DMS114 treated with DMSO at 0.1 percent for 48 hours (cell line): ENCODE results near the gene IQSEC1.

Experiments used
- DNase-seq: peaks from one replicate; lab custom pipeline; 2025; ENCODE audit not compliant: unreplicated experiment; lab: John Stamatoyannopoulos, UW

Gene IQSEC1

DNA sequence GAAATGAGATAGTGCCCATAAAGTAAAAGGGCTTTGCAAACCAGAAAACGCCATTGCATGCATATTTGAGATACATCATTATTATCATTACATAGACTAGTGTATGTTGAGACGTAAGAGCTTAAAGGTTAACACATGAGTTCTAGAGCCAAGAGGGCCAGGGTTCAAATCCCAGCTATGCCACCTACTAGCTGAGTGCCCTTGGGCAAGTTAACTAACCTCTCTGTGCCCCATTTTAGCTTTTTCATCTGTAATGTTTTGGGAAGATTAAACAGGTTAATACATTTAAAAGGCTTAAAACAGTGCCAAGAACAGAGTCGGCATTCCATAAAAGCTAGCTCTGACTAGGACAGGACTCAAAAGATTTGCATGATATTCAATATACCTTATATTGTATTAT lies 22.8 kb downstream of the IQSEC1 start:
- no peak for DNase-seq

DNA sequence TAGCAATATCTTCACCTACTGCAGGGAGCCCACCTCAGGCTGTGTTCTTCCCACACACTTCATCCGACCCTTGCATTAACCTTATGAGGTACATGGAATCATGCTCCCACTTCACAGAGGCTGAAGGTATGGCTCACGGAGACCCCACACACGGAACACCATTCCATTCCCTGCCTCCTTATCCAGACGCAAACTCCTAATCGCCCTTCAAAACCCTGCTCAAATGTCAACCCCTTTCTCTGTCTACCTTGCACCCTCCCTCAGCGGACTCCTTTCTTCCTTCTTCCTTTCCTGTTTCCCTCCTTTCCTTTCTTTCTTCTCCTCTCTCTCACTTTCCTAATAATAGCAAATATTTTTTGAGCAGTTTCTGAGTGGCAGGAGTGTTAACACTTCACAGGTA lies 23.8 kb downstream of the IQSEC1 start:
- no peak for DNase-seq

DNA sequence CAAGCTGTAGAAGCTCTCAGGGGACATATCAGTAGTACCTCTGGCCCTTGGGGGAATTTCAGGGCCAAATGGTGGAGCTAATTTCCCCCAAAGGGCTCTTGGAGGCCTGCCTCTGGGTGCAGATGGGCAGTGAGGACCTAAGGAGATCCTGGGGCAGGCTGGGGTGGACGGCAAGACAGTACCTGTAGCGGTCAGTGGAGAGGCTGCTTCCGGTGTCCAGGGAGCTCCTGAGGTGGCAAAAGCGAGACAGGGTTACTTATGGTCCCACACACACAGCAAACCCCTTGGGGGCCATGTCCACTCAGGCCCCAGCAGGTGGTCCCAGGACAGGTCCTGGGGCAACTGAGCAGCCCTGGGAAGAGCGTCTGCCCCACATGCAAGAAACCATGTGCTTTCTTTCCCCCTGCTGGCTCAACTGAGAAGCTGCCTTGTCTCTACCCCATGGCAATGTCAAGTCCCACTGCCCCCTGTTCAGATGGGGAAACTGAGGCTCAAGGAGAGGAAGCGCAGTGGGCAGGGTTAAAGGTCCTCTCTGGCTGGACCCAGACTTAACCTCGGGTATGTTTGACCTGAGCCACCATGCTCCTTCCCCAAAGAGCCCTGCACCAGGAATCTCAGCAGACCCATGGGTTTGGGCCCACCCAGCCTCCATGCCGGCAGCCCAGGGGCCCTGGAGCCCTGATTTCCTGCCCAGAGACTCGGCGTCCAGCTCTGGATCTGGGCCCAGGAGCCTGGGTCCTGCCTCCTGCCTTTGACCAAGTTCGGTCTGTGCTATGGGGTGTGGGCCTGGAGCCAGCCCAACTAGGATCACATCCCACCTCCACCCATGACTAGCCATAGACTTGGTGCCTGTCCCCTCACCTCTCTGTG lies 25.7 kb downstream of the IQSEC1 start:
- no peak for DNase-seq

DNA sequence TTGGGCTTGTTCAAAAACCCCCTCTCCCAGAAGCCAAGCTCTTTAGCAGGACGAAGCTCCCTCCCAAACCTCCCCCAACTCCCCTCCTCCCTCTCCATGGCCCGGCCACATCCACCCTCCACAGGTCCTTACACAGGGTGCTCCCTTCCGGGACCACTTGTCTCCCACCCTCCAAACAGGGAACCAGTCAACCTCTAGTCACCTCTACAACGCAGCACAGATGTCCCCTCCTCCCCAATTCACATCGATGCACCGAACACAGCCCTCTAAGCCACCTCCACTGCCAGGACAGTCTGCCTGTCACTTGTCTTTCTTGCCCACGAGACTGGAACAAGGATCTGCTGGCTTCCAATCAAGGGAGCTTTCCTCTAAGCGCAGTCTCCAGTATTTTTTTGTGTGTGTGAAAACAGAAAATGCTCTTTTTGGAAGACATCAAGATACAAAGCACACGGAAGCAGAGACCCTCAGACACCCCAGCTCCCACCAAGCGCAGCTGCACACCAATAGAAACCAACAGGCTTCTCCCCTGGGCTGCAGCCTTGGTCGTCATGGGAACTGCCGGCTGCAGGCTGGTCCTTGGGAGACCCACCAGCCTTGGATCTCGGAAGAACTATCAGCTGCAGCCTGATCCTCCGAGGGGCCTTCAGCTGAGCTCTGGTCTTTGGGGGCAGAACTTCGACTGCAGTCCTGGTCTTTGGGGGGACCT lies 26.5 kb downstream of the IQSEC1 start:
- DNase-seq: no peak

DNA sequence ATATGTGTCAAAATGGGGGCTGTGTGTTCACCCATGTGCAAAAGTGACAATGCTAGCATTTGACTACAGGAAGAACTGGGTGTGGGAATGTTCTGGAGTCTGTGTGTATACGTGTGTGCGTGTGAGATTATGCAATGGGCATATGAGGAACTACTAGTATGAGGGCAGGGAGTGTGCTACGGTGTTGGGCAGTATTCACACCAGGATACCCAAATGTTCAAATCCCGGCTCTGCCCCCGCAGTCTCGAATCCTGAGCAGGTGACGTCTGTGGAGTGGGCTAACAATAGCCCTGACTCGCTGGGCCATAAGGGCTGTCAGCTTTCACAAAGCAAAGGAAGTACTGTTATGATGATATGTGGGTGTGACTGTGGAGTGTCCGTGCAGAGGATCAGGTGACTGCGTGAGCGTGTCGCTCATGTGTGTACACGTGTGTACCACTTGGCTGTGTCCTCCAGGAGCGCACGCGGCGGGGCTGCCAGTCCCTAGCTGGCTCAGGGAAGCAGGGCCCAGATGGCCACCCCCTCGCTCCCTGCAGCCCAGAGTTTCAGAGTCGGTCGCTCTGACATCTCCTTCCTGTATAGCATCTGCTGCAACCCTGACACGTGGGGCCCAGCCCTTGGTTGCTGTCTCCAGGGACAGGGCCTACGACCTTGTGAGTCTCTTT lies 27.2 kb downstream of the IQSEC1 start:
- no peak for DNase-seq

DNA sequence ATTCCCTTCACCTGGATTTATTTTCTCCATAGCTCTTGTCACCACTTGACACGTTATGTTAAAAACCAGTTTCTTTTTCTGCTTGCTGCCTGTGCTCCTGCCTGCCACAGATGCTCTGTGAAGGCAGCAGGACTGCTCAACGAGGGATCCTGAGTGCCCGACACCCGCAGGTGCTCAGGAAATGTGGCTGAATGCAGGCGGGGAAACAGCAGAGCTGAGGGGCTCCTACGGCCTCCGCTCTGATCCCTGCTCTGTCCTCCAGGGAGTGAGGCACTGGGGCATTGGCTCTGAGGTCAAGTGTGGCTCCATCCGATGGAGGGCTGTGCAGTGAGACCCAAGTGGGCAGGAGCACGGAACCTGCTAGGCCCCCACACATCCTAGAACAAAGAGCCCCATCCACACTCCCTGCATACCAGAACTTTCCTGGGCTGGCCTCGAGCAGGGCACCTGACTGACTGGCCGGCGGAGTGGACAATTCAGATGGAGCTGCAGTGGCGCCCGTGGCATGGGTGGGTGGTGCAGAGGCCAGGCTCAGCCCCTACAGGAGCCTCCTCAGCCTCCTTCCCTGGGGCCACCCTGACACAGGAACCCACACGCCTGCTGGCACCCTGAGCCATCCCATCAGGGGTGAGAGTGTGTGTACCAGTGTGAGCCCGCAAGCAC lies 27.9 kb downstream of the IQSEC1 start:
- DNase-seq: no peak

DNA sequence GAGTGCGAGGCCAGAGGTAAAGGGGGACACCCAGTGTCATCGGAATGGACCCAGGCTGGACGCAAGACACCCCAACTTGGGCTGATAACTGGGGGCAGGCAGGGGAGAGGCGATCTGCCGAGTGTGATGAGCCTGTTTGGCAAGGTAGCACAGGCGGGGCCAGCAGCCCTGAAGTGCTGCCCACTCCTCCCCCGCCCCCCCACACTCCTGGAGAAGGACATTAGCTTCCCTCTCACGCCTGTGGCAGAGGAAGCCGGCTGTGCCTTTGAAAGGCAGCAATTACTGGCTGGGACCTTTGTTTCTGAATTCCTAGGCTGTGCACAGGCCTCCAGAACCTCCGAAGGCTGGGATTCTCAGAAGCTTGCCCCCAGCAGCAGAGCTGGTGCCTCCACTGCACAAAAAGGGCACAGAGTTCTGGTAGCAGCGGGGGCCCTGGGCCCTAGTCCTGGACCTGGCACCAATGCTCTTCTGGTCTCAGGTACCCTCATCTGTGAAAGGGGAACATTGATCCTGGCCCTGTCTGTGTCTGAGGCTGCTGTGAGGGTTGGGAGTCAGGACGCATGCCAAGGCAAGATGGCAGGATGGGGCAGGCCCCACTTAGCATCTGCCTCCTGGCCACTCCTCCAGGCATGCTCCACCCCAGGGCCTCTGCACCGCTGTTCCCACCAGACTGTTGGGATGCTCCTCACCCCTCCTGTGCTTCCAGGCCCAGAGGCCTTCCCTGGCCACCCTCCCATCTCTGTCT lies 28.6 kb downstream of the IQSEC1 start:
- DNase-seq: no peak

DNA sequence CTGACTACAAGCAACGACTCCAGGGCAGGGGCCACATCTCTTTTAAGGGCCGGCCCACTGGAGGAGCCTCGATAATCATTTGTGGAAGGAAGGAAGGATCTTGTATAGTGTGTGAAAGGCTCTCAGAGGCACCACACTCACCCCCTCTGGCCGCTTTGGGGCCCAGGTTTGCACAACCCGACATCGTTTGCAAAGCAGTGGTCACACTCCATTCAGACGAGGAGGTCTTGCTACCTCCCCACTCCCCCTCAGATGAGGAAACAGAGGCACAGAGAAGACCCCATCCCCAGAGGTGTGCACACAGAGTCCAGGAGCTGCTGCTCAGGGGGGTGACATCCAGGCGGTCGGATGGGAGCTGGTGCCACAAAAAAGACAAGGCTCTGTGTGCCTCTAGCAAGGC lies 29.6 kb downstream of the IQSEC1 start:
- no peak for DNase-seq

DNA sequence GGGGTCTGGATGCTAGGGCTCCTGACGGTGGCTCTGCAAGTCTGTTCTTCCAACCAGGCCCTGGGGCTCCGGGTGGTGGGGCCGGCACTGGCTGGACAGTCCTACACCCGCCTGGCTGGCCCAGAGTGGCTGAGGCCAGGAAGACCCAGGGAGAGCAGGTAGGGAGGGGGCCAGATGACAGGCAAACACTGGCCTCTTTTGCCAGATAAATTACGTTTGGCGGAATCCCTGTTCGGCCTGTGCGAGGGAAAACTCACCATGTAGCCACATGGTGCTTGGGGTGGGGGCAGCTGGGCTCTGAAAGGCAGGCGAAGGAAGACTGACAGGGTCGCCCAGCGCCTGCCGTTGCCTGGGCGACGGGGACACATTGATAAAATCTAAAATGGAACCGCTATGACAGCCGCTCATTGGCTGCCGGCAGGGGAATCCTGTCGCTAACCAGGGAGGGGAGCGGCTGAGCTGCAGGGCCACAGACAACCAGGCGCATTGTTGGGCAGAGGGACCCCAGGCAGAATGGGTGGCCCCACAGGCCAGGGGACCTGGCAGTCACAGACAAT lies 30.4 kb downstream of the IQSEC1 start:
- DNase-seq: no peak

DNA sequence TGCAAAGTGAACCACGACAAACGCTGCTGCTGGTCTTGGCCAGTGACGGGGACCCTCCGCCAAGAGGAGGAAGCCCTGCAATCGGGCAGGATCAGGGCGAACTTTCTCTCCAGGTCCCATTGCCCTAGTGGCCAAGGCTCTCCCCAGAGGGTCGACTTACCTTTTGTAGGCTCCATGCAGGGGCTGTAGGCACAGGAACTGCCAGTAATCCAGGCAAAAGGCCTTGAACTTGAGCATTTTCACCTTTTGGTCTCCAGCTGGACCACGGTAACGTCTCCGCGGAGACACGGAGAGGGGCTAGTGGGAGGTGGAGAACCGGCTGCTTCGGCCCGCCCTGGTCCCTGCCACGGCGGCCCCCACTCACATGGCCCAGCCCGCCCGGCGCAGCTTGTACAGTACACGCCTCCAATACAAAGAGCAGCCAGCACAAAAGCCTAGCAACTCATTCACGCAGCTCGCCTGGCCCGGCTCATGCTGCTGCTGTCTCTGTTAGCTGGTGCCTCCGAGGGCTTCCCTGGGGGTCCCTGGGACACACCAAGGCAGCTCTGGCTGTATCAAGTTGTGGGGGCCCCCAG lies 31.0 kb downstream of the IQSEC1 start:
- DNase-seq: no peak

DNA sequence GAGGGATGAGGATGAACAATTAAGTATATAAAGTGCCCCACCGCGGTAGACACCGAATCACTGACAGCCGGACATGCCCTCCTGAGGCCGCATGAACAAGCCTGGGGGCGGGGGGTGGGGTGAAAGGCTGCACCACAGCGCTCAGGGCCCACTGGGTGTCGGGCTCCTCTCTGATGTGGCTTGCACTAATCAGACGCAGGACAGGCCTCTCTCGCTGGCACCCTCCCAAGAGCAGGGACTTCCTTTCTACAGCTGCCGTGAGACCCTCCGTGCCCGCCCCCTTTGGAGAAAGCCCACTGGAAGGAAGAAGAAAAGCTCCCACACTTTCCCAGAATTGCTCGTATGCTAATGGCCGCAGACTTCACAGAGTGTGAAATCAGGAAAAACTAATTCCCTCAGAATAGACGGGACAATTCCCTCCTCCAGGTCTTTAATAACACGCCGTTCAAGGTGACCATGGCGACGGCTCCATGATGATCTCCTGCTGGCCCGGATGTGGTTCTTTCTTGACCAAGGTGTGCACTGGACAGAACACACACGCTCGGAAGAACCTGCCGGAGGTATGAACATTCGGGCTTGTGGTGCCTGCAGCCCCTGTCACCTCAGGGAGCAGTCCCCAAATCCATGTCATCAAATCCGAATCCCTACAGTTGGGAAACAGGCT lies 32.0 kb downstream of the IQSEC1 start:
- no peak for DNase-seq

DNA sequence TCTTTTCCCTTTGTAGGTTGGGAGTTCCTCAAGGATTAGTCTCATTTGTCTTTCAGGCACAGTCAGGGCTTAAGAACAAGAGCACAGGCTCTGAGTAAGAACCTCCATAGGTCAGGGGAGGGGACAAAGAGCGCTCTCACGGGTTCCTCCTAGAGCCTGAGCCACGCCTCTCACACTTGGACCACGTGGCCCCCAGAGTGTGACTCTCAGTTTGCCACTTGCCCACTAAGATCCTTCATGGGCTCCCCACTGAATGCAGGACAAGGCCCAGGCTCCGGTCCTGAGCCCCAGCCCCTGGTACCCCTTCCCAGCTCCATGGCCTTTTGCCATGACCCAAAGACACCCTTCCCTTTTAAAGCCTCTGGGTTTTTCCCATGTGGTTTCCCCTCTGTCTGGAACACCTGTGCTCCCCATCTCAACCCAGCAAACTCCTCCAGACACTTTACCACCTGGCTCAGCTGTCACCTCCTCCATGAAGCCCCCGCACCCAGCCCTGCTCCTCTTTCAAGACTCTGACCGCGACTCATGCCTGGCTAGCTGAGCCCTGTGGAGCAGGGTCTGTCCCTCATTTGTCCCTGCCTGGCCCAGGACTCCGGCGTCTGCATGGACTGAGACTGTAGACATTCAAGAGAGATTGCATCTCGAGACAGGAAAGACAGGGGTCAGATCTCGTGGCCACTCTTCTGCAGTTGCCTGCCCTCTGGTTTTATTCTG lies 32.7 kb downstream of the IQSEC1 start:
- no peak for DNase-seq

DNA sequence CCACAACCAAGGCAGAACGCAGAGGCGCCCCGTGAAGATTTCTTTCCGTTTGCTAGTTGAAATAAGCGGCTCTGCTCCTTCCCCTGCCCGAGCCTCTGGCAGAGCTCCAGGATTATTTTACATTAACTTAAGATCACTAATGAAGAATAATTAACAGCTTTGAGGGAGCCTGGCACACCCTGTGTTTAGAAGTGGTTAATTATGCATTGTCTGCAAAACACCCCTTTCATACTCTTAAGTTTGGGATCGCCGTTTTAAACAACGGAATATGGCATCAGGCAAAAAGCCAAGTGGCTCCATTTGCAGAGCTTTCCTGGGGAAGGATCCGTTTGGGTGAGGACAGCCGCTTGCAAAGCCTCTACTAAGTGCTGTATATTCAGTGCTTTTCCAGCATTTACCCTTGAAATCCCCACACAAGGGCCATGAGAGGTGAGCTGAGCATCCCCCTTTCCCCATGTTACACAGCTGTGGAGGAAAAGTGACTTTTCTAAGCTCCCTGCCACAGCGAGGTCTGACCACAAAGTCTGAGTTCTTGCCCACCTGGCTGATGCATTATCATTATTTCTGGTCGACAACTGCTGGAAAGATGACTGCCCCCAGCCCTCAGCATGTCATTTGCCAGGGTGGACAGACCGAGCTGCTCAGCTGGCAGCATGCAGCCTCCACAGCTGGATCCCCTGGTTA lies 33.9 kb downstream of the IQSEC1 start:
- no peak for DNase-seq

DNA sequence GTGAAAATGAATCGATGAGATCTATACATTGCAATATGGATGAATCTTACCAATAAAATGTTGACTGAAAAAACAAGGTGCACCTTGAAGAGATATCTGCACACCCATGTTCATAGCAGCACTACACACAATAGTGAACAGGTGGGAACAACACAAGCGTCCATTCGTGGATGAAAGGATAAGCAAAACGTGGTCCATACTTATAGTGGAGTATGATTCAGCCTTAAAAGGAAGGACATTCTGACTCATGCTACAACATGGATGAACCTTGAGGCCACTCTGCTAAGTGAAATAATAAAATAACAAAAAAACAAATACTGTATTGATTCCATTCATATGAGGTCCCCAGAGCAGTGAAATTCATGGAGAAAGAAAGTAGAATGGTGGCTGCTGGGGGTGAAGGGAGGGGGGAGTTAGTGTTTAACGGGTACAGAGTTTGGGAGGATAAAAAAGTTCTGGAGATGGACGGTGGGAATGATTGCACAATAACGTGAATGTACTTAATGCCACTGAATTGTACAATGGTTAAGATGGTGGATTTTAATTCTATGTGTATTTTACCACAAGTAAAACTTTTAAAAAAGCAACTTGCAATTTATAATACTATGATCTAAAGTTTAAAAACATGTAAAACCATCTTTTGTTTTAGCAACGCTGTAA lies 35.6 kb downstream of the IQSEC1 start:
- no peak for DNase-seq

DNA sequence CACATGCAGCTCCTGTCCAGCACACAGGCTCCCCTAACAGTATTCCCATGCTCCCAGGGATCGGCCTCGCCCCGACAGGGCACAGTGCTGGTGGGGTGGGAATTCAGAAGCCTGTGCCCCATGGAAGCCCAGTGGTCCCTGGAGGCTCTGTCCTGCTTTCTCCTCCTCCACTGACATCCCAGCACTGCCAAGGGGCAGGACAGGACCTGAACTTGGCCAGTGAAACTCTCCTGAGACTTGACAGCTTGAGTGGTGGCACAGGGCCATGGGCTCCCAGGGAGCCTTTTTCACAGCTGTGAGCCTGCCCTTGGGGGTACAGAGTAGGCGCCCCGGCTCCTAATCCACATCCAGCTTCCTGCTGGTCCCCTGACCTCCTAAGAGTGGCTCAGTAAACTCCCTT lies 38.4 kb downstream of the IQSEC1 start:
- DNase-seq: no peak

DNA sequence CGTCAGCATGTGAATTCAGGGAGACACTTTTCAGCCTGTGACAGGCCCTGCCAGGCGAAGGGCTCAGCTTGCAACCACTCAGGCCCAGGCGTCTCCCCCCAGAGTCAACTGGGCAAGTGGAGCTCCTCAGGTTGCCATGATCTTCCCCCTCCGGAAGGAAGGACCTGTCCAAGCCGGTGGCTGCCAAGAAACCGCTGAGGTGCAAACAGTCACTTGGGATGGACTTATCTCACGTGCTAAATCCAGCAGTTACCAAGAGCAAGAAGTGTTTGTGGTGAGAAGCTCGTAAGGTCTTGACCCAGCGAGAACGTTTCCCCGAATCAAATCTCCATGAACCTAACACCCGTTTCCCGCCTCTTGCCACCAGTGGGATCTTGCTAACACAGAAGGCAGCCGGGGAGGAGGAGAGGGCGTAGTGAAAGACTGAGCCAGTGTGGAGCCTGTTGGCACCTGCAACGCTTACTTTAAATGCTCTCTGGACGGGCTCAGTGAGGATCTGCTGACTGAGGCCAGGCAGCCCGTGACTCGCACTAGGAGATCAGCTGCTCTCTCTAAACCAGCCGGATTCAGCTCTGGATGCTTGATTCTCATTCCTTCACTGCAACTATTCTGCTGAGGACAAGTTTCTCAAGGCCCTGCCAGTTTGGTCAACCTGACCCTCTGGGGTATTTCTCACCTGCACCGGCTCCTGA lies 39.0 kb downstream of the IQSEC1 start:
- DNase-seq: no peak

DNA sequence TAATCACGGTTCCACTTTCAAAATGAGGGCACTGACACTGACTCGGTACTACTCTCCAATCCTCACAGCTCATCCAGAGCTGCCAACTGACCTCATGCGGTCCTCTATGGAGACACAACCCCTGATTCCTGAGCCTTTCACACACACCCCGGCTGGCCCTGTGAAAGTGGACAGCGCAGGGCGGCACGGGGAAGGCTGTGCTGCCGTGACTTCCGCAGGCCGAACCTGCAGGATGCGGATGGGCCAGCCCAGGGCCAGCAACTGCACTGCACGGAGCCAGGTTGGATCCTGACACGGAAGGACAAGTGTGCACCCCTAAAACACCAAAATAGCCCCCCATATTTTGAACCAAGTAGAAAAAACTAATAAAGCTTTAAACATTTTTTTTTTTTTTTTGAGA lies 41.0 kb downstream of the IQSEC1 start:
- DNase-seq: no peak
